Kidney epithelial cell (primary cell): ENCODE results near the gene EPHB2. TPM values are rescaled to one million over a fixed set of nuclear protein-coding genes. Genes with fewer than 3 reads are reported as not detected.

Source experiments
- DNase-seq: peaks from one replicate; pipeline ENCODE4 v3.0.0-alpha.2; 2010; ENCODE audit warnings: low read depth
- H3K27me3 ChIP-seq: 2 replicates; pipeline ENCODE4 v1.6.0; 2011; ENCODE audit warnings: low read length; ENCODE audit not compliant: control insufficient read depth, insufficient read depth
- H3K36me3 ChIP-seq: 2 replicates; pipeline ENCODE4 v1.5.1; 2011; ENCODE audit warnings: low read length; ENCODE audit not compliant: control insufficient read depth, insufficient read depth
- H3K4me3 ChIP-seq: 2 replicates; pipeline ENCODE4 v1.5.1; 2011; ENCODE audit warnings: low read depth, mild to moderate bottlenecking, control low read depth, low read length
- CTCF ChIP-seq: IDR thresholded peaks from 2 replicates; pipeline ENCODE4 v1.5.1; 2011; ENCODE audit warnings: mild to moderate bottlenecking, moderate library complexity, low read length, control low read depth, inconsistent platforms; ENCODE audit not compliant: insufficient read depth, poor library complexity, severe bottlenecking
- total RNA-seq: library from RNA; depleted of rRNA; stranded (reverse); fragments of >200 nt; gene quantifications from 2 replicates; pipeline ENCODE4 v1.2.3, GENCODE V29; 2015

The EPHB2 gene
- total RNA-seq, 1 donor from 2014 or later: 111 TPM

GRCh38 chr1:22844621-22845020 lies 134.0 kb downstream of the EPHB2 start:
- no peak for DNase-seq
- Histone ChIP-seq H3K36me3 (no peaks in the 10 kb centered on the region), H3K27me3 (no peaks in the 10 kb centered on the region), H3K4me3 (no peak overlapping the region)
- no peak for TF ChIP-seq CTCF

DNA sequence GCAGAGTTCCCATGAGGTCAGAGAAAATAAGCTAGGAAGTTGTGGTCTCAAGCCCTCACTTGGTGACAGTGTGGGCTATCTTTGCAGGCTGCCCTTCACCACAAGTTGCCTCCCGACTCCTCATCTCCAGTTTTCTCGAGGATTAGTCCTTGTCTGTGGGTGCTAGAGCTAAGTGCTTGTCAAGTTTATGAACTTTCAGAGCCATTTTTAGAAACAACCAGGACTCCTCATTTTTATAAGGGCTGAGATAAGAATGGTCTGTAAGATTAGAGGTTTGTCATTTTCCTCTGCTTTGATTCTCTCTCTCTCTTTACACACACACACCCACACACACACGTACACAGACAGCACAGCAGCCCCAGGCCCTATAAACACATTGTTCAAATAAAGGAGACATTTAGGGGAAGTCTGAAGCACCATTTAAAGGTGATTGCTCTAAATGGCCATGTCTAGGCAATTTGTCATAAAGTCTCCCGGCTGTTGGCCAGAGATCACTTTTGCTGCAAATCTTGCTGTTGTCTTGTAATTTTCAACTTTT lies 134.8 kb downstream of the EPHB2 start:
- Histone ChIP-seq H3K4me3 (no peak overlapping the region), H3K36me3 (no peaks in the 10 kb centered on the region), H3K27me3 (no peaks in the 10 kb centered on the region)
- TF ChIP-seq CTCF: no peak
- DNase-seq: no peak

DNA sequence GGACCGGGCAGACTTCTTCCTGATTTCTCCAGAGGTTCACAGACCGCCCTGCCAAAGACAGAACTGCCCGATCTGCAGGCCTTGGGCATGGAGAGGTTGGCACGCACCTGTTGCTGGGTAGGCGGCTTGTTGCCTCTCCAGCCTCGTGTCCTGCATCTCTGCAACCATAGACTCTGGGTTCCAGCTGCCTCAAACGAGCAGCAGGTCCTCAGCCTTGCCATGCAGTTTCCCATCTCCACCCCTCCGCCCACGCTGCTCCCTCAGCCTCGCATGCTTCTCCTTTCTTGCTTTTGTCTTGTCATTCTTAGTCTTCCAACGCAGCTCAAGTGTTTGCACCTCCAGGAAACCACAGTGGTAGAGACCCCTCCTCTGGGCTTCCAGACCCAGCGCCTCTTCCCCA lies 135.8 kb downstream of the EPHB2 start:
- DNase-seq: no peak
- no peak for TF ChIP-seq CTCF
- H3K27me3 ChIP-seq: no peaks in the 10 kb centered on the region

DNA sequence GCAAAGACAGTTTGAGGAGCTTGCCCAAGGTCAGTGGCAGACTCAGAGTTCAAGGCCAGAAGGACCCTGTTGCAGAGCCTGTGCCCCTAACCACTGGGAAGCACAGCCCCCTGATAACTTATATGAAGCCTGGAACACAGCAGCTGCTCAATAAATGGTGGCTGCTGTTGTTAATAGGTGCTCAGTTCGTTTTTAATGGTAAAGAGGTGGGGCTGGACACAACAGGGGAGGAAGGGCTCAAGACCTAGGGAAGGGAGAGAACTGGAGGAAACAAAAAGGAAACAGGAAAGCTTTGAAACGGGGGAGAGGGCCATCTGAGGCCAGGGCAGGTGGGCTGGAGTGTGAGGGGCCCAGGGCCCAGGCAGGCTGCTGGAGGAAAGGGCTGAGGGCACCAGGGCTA lies 136.6 kb downstream of the EPHB2 start:
- H3K36me3 ChIP-seq: no peaks in the 10 kb centered on the region
- no peak overlapping the region for H3K4me3 ChIP-seq
- DNase-seq: no peak
- no peak for TF ChIP-seq CTCF
- H3K27me3 ChIP-seq: no peaks in the 10 kb centered on the region

More for the DNA sequence above, 135.8 kb downstream of the EPHB2 start:
- H3K36me3 ChIP-seq: no peaks in the 10 kb centered on the region
- no peak overlapping the region for H3K4me3 ChIP-seq

GRCh38 chr1:22847709-22848108 lies 137.1 kb downstream of the EPHB2 start:
- no peaks in the 10 kb centered on the region for H3K36me3 ChIP-seq
- H3K4me3 ChIP-seq: no peak overlapping the region
- no peaks in the 10 kb centered on the region for H3K27me3 ChIP-seq
- no peak for DNase-seq
- TF ChIP-seq CTCF: no peak

DNA sequence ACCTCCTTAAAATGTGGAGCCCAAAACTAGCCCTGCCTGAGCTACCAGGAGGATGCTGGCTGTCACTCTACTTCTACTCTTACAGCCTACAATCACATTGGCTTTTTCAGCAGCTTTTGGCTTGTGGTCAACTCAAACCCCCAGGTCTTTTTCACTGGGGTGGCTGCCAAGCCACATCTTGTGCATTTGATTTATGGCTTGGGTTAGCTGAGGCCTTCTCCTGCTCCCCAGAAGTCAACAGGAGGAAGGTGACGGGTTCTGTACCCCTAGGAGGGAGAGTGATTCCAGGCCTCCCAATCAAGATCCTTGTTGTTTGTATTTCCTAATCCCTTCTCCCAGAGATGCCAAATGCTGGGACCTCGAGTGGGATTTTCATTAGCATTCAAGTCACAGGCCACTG lies 137.8 kb downstream of the EPHB2 start:
- no peak for DNase-seq
- TF ChIP-seq CTCF: no peak
- Histone ChIP-seq H3K27me3 (no peaks in the 10 kb centered on the region), H3K4me3 (no peak overlapping the region), H3K36me3 (no peaks in the 10 kb centered on the region)
